ENCODE measurements around the gene FUBP1. TPM values are rescaled to one million over a fixed set of nuclear protein-coding genes. Genes with fewer than 3 reads are reported as not detected.
"Not testable (repeated sequence)": the region's sequence is repeated elsewhere in the genome, so short reads cannot be mapped to it uniquely, and the experiment has no call there.

Gene FUBP1, protein sequence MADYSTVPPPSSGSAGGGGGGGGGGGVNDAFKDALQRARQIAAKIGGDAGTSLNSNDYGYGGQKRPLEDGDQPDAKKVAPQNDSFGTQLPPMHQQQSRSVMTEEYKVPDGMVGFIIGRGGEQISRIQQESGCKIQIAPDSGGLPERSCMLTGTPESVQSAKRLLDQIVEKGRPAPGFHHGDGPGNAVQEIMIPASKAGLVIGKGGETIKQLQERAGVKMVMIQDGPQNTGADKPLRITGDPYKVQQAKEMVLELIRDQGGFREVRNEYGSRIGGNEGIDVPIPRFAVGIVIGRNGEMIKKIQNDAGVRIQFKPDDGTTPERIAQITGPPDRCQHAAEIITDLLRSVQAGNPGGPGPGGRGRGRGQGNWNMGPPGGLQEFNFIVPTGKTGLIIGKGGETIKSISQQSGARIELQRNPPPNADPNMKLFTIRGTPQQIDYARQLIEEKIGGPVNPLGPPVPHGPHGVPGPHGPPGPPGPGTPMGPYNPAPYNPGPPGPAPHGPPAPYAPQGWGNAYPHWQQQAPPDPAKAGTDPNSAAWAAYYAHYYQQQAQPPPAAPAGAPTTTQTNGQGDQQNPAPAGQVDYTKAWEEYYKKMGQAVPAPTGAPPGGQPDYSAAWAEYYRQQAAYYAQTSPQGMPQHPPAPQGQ
- 81.2 and 133 TPM in 2 replicates for total RNA-seq

DNA sequence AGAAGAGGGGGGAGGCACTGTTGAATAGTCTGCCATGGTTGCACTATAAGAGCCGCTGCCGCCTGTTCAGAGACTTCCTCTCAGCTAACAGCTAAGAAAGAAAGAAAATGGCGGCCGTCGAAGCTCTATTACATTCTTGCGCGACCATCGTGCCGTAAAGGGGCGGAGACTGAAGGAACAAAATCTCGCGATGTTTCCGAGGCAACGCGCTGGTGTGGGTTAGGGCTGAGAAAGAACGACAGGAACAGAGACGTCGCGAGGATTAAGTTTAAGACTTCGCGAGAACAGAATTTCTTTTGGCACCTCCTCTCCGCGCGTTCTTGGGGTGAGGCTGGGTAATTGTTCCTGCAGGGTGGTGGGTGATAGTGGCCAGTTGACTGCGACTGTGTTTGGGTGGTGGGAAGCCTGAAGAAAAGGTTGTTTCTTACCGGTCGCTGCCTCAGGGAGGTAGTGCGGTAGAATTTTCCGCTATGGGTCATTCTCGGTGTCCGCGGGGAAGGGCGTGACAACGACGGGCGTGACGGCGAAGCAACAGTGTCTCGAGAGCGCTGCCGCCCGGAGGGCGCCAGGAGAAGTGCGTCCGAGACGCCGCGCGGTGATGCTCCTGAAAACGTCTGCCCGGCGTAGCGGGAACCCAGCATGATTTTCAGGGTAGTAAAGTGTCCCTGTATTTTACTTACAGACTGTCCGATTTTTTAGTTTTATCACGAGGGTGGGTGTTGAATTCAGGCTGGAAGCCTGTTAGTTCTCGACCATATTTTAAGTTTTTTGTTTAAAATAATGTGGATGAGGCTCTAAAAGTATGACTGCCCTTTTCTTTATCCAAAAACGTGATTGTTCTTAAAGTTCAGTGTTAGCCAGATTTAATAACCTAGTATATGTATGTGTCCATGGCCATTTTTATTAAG lies at the start of gene FUBP1:
TSS of gene FUBP1 (minus strand) at position 104 of the 908 bp plus-strand sequence. CDS start at position 36, 68 bp downstream.
- peak within 1 kb of the TSS; percentile 69 for H3K4me3 ChIP-seq (ENCODE audit: low read depth, low read length)
- TF ChIP-seq, protein P1, sequence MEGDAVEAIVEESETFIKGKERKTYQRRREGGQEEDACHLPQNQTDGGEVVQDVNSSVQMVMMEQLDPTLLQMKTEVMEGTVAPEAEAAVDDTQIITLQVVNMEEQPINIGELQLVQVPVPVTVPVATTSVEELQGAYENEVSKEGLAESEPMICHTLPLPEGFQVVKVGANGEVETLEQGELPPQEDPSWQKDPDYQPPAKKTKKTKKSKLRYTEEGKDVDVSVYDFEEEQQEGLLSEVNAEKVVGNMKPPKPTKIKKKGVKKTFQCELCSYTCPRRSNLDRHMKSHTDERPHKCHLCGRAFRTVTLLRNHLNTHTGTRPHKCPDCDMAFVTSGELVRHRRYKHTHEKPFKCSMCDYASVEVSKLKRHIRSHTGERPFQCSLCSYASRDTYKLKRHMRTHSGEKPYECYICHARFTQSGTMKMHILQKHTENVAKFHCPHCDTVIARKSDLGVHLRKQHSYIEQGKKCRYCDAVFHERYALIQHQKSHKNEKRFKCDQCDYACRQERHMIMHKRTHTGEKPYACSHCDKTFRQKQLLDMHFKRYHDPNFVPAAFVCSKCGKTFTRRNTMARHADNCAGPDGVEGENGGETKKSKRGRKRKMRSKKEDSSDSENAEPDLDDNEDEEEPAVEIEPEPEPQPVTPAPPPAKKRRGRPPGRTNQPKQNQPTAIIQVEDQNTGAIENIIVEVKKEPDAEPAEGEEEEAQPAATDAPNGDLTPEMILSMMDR (conservative IDR thresholded peaks at IDR 0.05; ENCODE audit: low read depth, low read length) = peak; percentile 60
- DNase-seq (ENCODE audit: low read depth) = peak; percentile 96

DNA sequence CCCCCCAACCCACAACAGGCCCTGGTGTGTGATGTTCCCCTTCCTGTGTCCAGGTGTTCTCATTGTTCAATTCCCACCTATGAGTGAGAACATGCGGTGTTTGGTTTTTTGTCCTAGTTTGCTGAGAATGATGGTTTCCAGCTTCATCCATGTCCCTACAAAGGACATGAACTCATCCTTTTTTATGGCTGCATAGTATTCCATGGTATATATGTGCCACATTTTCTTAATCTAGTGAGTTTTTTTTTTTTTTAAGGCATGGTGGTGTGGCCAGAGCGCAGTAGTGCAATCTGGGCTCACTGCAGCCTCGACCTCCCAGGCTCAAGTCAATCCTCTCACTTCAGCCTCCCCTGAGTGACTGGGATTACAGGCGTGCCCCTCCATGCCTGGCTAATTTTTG lies 42.3 kb upstream of the FUBP1 start:
- H3K4me3 ChIP-seq (ENCODE audit: low read depth, low read length); DNase-seq (ENCODE audit: low read depth): not testable (repeated sequence)

DNA sequence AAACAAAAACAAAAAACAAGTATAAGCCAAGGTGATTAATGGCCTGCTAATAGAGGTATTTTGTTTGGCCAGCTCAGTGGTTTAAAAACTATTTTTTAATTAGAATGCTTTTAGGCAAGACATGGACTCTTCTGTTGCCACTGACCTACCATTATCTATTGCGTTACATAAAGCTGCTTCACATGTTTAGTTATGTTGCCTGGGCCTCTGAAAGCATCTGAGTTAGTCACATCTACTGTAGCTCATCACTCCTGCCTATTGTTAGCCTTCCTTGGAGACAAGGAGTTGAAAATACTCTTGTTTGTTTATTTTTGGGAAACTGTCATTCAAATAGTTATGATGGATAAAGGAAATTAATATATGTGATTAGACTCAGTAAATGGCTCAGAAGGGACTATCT lies 40.2 kb upstream of the FUBP1 start:
- TF ChIP-seq, protein P1 (conservative IDR thresholded peaks at IDR 0.05; ENCODE audit: low read depth, low read length) = no peak
- H3K4me3 ChIP-seq (ENCODE audit: low read depth, low read length) = no peak overlapping the region
- no peak for DNase-seq (ENCODE audit: low read depth)

DNA sequence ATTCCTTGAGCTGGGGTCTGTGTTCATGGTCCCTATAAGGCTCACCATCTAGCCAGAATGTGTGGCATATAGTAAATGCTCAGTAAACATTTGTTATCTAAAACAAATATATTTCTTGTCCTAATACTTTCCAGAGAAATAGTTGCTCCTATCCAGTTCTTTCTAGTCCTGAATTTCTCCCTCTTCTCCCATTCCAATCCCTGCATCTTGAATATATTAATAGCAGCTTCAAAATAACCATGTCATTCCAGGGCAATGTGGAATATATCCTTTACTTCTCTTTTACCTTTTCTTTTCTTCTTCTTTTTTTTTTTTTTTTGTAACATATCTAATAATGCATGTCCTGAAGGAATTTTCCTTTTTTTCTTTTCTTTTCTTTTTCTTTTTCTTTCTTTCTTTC lies 36.3 kb upstream of the FUBP1 start:
- DNase-seq (ENCODE audit: low read depth) = no peak
- TF ChIP-seq, protein P1 (conservative IDR thresholded peaks at IDR 0.05; ENCODE audit: low read depth, low read length) = no peak
- no peak overlapping the region for H3K4me3 ChIP-seq (ENCODE audit: low read depth, low read length)

DNA sequence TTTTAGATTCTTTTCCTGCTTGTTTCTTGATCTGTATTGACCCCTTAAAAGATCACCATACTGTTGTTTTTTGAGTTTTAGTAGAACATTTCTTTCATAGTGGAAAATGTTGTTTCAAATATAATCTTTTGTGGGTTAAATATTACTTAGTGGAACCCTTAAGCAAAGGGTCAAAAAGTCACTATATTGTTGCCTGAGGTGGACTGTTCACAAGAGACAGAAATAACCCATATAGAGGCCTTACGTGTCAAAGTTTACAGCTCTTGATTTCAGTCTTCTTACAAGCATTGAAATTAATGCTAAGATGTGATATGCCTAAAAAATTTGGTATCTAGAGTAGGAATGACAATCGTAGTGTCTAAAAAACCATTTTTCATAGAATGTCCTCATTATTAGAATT lies 32.2 kb upstream of the FUBP1 start:
- H3K4me3 ChIP-seq (ENCODE audit: low read depth, low read length) = no peak overlapping the region
- DNase-seq (ENCODE audit: low read depth) = no peak
- TF ChIP-seq, protein P1 (conservative IDR thresholded peaks at IDR 0.05; ENCODE audit: low read depth, low read length) = no peak

DNA sequence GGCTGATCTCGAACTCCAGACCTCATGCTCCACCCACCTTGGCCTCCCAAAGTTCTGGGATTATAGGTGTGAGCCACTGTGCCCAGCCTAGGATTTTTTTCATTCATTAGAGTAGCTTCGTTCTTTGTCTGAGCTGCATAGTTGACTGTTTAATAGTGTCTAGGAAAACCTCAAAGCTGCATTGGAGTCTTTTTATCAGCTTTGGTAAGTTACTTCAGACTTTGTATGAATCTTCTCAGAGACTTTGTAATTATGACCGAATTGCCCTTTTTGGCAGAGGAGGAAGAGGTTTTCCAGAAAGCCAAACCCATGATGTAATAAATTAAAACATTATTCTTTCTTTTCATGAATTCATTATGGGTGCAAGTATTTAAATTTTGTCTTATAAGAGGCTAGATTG lies 31.0 kb upstream of the FUBP1 start:
- no peak overlapping the region for H3K4me3 ChIP-seq (ENCODE audit: low read depth, low read length)
- no peak for DNase-seq (ENCODE audit: low read depth)
- TF ChIP-seq, protein P1 (conservative IDR thresholded peaks at IDR 0.05; ENCODE audit: low read depth, low read length) = no peak

DNA sequence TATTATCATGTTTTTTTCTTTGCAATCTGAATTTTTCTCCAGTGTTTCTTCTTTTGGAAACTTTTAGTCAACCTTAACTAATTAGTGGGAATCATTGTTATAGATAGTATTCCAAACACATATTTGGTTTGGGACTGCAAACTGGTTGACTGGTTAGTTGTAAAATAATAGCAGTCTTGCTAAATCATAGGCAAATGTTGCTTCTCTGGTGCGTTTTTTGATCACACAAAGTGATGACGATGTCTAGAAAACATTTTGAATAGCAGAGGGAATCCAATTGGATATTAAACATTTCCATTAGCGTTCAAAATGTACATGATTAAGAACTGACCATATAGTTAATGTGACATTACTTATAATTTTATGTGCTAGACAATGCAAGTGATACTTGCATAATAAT lies 30.4 kb upstream of the FUBP1 start:
- no peak overlapping the region for H3K4me3 ChIP-seq (ENCODE audit: low read depth, low read length)
- TF ChIP-seq, protein P1 (conservative IDR thresholded peaks at IDR 0.05; ENCODE audit: low read depth, low read length) = no peak
- DNase-seq (ENCODE audit: low read depth) = no peak

All from epithelial cell of proximal tubule (primary cell).